Ascending aorta (tissue), 2 donors: Measurements from ENCODE around the gene SKAP1. TPM values are rescaled to one million over a fixed set of nuclear protein-coding genes. Genes with fewer than 3 reads are reported as not detected.
"Not testable (repeated sequence)": the region's sequence is repeated elsewhere in the genome, so short reads cannot be mapped to it uniquely, and the experiment has no call there.

Source experiments
- DNase-seq, 2 donors: peaks; one replicate each; pipeline ENCODE4 v3.0.0-alpha.2; 2019; ENCODE audit warnings: low spot score in 2 of 2
- H3K27ac ChIP-seq, 2 donors: fragments of 200-600 bp; sonication (generic); one replicate each; pipeline ENCODE4 v1.5.1; 2016 to 2017; ENCODE audit warnings: mild to moderate bottlenecking in 1 of 2
- H3K27me3 ChIP-seq: fragments of 200-600 bp; sonication (generic); one replicate; pipeline ENCODE4 v1.5.1; 2017
- H3K36me3 ChIP-seq, 2 donors: fragments of 200-600 bp; sonication (generic); one replicate each; pipeline ENCODE4 v1.5.1; 2016
- H3K4me1 ChIP-seq, 2 donors: fragments of 200-600 bp; sonication (generic); one replicate each; pipeline ENCODE4 v1.5.1; 2016 to 2017; ENCODE audit warnings: mild to moderate bottlenecking in 1 of 2
- H3K4me3 ChIP-seq, 2 donors: fragments of 200-600 bp; sonication (generic); one replicate each; pipeline ENCODE4 v1.5.1; 2016 to 2017; ENCODE audit warnings: mild to moderate bottlenecking in 1 of 2
- H3K9me3 ChIP-seq, 2 donors: fragments of 200-600 bp; sonication (generic); one replicate each; pipeline ENCODE4 v1.5.1; 2016
- intact Hi-C: fragments of 100-400 bp; cut with DNase I; formaldehyde crosslinking; loops from one replicate; pipeline ENCODE4 v1.15.1; 2023
- total RNA-seq: library from RNA; depleted of rRNA; stranded (reverse); fragments of >200 nt; gene quantifications from one replicate; pipeline ENCODE4 v1.1.0, GENCODE V29; 2016
- TF ChIP-seq, protein P1 (sequence below), 3 experiments: fragments of 200-600 bp in 2 of 3; fragments of 450-650 bp in 1 of 3; sonication (generic) in 2 of 3; IDR thresholded peaks; one replicate each; pipeline ENCODE4 v1.5.1; 2016 to 2019; ENCODE audit warnings: antibody characterized with exemption in 3 of 3, mild to moderate bottlenecking in 1 of 3, moderate library complexity in 1 of 3

The SKAP1 gene
- total RNA-seq, 1 donor from 2014 or later: not detected

GRCh38 chr17:48295362-48296288 lies 134.4 kb downstream of the SKAP1 start:
- Histone ChIP-seq H3K4me1 (no peaks in the 10 kb centered on the region), H3K27ac (no peak overlapping the region), H3K9me3 (no peaks in the 10 kb centered on the region), H3K4me3 (no peak overlapping the region), H3K36me3 (no peaks in the 10 kb centered on the region), H3K27me3 (peaks cover 3% of the 10 kb centered on the region)
- intact Hi-C loops: no loop called here
- DNase-seq: no peak
- TF ChIP-seq, protein P1, sequence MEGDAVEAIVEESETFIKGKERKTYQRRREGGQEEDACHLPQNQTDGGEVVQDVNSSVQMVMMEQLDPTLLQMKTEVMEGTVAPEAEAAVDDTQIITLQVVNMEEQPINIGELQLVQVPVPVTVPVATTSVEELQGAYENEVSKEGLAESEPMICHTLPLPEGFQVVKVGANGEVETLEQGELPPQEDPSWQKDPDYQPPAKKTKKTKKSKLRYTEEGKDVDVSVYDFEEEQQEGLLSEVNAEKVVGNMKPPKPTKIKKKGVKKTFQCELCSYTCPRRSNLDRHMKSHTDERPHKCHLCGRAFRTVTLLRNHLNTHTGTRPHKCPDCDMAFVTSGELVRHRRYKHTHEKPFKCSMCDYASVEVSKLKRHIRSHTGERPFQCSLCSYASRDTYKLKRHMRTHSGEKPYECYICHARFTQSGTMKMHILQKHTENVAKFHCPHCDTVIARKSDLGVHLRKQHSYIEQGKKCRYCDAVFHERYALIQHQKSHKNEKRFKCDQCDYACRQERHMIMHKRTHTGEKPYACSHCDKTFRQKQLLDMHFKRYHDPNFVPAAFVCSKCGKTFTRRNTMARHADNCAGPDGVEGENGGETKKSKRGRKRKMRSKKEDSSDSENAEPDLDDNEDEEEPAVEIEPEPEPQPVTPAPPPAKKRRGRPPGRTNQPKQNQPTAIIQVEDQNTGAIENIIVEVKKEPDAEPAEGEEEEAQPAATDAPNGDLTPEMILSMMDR (IDR thresholded peaks at IDR 0.05): no peak

- Histone ChIP-seq H3K4me1 (no peaks in the 10 kb centered on the region), H3K9me3 (no peaks in the 10 kb centered on the region), H3K36me3 (no peaks in the 10 kb centered on the region), H3K27me3 (peaks cover 3% of the 10 kb centered on the region), H3K4me3 (no peak overlapping the region), H3K27ac (no peak overlapping the region)
- DNase-seq: no peak
- intact Hi-C loops: no loop called here
- TF ChIP-seq, protein P1 (IDR thresholded peaks at IDR 0.05): no peak
Observed at GRCh38 chr17:48294806-48295361, 135.1 kb downstream of the SKAP1 start.

DNA sequence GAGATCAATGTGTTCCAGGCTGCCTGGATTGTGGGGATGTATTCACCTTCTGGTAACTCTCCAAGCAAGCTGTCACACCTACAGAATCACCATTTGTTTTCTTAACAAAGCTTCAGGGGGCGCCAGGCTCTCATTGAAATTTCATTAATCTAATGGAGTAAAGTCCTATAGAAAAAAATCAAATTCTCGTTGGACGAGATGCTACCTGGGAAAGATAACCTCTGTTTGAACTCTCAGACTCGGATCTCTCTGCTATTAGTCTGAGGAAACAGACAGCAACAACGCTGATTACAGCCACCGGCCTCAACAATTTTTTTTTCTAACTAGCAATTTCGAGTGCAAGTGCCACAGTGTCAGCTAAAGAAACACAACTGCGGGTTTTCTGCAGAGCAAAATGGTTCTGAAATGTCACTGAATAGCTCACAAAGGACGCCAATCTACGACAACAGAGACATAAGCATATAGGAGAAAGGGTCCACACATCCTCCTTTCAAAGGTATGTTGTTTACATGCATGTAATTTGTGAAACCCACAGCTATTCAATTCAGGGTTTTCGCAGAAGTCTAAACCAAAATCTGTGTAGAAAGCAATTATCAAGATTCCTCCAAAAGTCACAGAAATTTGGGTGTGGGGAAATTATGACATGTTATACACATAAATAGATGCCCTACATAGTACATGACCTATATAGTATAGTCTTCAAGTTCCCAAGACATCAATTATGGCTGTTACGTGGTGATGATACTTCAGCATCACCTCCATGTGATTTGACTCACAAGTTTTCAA lies 135.8 kb downstream of the SKAP1 start:
- H3K27ac ChIP-seq: no peak overlapping the region
- H3K4me1 ChIP-seq: no peaks in the 10 kb centered on the region
- no peak for DNase-seq
- TF ChIP-seq, protein P1 (IDR thresholded peaks at IDR 0.05): no peak
- H3K27me3 ChIP-seq: peaks cover 3% of the 10 kb centered on the region
- intact Hi-C loops: no loop called here
- no peak overlapping the region for H3K4me3 ChIP-seq
- no peaks in the 10 kb centered on the region for H3K36me3 ChIP-seq
- H3K9me3 ChIP-seq: no peaks in the 10 kb centered on the region

DNA sequence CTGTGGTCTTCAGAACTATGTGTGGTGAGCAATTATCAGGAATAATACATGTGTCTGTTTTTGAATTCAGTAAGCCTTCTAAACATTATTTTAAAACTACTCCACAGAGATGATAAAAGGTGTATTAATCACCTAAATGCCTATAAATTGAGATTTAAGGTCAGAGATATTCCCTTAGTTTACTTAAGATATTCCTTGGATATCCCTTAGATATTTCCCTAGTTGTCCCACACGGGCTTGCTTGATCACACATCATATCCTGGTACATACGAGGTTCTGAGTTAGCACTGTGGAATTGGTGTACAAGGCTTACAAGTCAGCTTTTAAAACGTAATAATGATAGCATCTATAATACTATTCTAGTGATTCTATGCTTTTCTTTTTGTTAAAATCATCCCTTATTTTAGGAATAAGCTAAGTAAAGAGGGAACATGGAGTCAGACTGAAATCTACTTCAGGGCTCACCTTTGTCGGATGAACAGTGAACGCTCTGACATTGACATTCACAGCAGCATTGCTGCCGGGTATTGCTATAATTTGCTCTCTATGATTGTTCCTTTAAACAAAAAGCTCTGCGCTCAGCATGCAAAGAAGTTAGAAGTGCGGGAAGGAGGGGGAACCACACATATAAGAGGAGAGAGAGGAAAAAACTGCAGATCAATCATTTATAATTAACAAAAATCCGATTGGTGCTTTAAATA lies 136.5 kb downstream of the SKAP1 start:
- no peak for DNase-seq
- no peak overlapping the region for H3K4me3 ChIP-seq
- TF ChIP-seq, protein P1 (IDR thresholded peaks at IDR 0.05): no peak
- H3K36me3 ChIP-seq: no peaks in the 10 kb centered on the region
- no peaks in the 10 kb centered on the region for H3K9me3 ChIP-seq
- H3K27me3 ChIP-seq: peaks cover 3% of the 10 kb centered on the region
- intact Hi-C loops: no loop called here
- H3K27ac ChIP-seq: no peak overlapping the region
- H3K4me1 ChIP-seq: no peaks in the 10 kb centered on the region

DNA sequence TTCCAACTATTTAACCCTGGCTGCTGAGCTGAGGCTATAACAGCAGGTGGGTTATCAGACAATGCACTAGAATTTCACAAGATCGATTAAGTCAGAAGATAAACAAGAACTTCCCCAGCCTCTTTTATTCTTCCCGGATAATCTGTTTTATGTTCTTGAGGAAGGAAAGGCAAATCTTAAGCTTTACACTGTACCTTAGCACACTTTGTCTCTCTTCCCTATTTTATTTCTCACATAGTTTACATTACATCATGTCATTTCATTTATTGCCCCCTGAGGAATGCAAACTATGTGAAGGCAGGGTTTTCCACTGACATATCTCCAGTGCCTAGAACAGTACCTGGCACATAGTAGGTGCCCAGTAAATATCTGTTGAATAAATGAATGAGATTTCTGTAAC lies 139.6 kb downstream of the SKAP1 start:
- Histone ChIP-seq H3K4me3 (no peak overlapping the region), H3K27ac (no peak overlapping the region), H3K27me3 (peaks cover 3% of the 10 kb centered on the region), H3K36me3 (no peaks in the 10 kb centered on the region), H3K4me1 (no peaks in the 10 kb centered on the region), H3K9me3 (no peaks in the 10 kb centered on the region)
- DNase-seq: no peak
- TF ChIP-seq, protein P1 (IDR thresholded peaks at IDR 0.05): no peak
- intact Hi-C loops: no loop called here

DNA sequence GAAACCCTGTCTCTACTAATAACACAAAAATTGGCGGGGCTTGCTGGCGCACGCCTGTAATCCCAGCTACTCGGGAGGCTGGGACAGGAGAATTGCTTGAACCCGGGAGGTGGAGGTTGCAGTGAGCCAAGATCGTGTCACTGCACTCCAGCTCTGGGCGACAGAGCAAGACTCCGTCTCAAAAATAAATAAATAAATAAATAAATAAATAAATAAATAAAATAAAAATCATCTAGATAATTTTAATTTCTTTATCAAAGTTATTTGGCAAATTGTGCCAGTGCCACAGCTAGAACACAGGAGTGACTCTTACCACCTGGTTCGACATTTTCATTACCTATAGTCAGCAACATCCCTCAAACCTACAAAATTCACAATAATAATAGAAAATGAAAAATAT lies 143.1 kb downstream of the SKAP1 start:
- H3K27me3 ChIP-seq, H3K4me3 ChIP-seq, H3K36me3 ChIP-seq, H3K27ac ChIP-seq, H3K4me1 ChIP-seq, DNase-seq, H3K9me3 ChIP-seq, intact Hi-C loops: not testable (repeated sequence)
